HG03520 (cell line): ENCODE measurements around the gene OGFOD3.

Experiments used
- ATAC-seq: cut with Tn5 transposase; IDR thresholded peaks from one replicate; pipeline ENCODE4 v1.9.1; 2021; ENCODE audit warnings: mild to moderate bottlenecking, moderate library complexity; ENCODE audit not compliant: unreplicated experiment

The OGFOD3 gene

GRCh38 chr17:82408288-82408937, 10.0 kb downstream of the OGFOD3 start:
- no peak for ATAC-seq

DNA sequence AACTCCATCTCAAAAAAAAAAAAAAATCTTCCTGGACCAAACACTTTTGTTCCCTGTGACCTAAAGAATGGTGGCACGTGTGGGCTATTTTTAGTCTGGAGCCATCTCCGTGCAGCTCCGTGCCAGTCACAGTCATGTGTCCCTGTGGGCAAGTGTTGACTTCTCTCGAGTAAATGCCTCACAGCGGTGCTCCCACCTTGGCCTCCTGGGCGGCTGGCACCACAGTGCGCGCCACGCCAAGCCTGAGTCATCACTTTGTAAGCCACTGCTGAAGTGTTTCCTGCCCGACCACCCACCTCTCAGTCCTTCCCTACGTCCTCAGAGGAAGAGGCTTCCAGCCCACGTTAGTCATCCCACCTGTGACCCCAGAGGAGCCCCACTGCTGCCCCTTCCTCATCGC, 11.1 kb downstream of the OGFOD3 start:
- no peak for ATAC-seq

GRCh38 chr17:82406131-82406671, 12.2 kb downstream of the OGFOD3 start:
- no peak for ATAC-seq

GRCh38 chr17:82405051-82405450, 13.3 kb downstream of the OGFOD3 start:
- ATAC-seq: no peak

DNA sequence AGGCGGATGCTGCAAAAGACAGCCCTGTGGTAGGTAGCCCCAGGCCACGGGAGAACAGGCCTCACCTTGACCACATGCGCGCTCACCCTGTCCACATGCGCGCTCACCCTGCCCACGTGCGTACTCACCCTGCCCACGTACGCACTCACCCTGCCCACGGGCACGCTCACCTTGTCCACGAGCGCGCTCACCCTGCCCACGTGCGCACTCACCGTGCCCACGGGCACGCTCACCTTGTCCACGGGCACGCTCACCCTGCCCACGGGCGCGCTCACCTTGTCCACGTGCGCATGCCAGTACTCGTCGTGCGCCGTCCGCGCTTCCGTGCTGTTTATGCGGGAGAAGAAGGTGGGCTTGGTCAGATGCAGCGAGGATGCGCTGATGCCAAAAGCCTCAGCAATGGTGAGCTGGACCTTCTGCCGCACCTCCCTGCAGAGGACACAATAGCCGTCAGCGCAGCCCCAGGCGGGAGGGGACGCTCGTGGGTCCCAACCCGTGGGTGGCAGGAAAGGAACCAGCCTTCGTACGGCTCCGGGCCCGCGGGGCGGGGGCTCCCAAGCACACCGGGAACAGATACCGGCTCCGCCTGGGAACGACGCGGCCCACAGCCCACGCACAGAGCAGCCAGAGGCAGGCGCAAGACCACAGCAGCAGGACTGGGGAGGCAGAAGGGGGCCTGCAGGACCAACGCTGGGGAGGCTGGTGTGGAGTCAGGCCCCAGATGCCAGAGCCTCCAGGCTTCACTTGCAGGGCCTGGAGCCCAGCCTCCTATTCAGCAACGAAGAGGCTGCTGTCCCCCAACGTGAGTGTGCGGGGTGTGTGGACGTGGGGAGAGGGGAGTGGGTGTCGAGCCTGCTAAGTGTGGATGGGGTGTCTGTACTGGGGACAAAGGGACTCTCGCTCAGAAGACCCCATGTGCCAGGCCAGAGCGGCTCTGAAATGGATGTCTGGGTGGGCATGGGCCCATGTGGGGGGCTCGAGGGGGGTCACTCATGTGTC, 14.4 kb downstream of the OGFOD3 start:
- no peak for ATAC-seq

DNA sequence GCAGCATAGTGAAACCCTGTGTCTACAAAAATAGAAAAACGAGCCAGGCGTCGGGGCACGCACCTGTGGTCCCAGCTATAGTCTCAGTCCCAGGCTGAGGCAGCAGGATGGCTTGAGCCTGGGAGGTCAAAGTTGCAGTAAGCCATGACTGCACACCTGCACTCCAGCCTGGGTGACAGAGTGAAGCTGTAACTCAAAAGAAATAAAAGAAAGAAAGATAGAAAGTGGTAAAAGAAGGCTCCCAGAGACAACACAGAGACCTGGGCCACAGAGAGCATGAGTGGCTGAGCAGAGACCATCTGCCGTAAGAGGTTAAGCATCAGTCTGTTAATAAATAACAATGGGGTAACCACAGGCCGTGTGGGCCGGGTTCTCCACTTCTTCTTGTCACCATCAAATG, 15.5 kb downstream of the OGFOD3 start:
- ATAC-seq: no peak

DNA sequence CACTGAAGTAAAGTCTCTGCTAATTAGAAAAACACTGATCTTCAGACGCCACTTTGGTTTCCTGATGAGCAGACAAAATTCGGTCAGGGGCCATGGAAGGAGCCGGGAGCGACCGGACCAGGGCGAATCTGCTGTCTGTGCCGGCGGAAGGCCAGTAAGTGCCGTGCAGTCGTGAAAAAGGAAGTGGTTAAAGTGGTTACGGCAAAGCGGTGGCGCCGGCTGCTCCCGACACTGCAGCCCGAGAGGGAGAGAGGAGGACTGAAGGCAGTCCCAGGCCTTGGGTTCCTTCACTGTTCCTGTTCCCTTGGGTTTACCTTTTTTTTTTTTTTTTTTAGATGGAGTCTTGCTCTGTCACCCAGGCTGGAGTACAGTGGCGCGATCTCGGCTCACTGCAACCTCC, 17.6 kb downstream of the OGFOD3 start:
- no peak for ATAC-seq

DNA sequence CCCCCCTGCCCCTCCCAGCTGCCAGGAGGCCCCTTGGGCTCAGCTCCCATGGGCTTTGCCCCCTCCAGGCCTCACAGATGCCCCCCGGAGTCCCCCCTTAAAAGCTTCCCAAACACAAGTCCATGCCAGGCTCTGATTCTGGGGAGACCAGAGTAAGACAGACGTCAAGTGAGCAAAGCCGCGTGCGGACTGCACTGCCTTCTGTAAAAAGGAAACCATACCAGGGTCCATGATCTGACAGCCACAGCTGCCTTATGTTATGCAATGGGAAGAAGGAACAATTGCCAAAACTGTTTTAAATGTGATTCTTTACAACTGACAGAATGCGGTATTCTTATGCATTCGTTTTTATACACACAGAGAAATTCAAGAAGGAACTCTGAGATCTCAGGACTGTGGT, 18.2 kb downstream of the OGFOD3 start:
- ATAC-seq: no peak

- ATAC-seq: no peak
These were observed 18.7 kb downstream of the OGFOD3 start for GRCh38 chr17:82399601-82400101.

DNA sequence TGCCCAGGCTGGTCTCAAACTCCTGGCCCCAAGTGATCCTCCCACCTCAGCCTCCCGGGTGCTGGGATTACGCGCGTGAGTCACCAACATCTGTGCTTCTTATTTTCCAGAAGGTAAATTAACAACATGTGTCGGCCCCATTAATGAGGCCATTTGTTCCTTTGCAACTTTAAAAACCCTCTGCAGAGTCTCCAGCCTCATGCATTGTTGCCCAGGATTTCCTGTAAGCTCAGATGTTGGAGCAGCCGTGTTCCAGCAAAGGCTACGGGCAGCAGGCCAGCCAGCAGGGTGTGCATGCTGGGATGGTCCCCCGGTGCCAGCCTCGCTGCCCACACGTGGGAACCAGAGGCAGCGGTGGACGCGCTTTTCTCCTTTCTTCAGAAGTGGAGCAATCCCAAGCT, 19.3 kb downstream of the OGFOD3 start:
- ATAC-seq: no peak

DNA sequence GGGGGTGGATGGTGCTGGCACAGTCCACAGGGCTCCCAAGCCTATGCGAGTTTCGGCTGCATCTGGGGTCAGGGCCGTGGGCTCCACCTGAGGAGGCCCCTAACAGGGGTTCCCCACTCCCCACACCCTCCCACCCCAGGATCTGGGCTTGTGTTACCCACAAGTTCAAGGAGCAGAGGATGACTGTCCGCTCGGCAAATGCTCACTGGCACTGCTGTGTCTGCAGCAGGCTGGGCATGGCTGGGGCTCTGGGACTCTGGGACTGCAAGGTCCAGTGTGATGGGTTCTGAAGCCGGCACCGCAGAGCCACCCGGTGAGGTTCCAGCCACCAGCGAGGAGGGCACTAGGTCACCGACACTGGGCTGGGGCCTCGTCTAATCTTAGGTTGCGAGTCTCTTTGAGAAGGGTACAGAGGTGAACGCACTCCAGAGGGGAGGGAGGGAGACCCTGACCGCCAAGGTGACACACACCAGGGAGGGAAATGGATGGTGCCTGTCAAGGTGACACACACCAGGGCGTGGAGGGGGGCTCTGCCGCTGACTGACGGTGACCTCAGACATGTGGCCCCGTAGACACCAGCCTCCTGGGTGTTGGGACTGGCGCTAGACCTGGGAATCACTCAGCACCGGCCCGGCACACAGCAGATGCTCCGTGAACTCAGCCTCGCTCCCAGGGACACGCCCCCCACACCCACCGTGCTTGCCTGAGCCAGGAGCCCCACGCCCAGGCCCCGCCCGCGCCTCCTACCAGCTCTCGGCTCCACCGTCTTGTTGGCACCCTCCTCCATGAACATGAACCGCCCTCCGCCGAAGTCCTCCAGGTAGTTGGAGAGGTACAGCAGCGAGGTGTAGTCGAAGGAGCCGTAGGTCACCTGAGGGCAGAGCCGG, 20.7 kb downstream of the OGFOD3 start:
- ATAC-seq: no peak

GRCh38 chr17:82396601-82397435, 21.6 kb downstream of the OGFOD3 start:
- no peak for ATAC-seq

DNA sequence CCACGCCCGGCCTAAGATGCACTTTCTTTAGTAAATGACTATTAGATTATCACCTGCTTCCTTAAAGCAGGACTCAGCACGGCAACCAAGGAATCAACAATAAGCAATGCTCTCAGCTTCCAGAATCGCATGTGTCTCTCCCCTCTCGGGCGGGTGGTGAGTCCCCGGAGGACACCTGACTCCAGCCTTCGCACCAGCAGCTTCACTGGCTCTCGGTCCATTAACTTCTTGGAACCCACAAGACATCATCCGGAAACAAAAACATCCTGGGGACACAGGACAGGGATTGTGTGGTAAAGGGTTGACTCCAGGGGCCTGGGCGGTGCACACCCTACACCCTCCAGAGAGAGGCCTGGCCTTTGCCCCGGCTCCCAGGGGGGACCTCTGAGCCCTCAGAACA, 24.1 kb downstream of the OGFOD3 start:
- no peak for ATAC-seq

- ATAC-seq: no peak
These were observed 25.4 kb downstream of the OGFOD3 start for GRCh38 chr17:82392941-82393340.

DNA sequence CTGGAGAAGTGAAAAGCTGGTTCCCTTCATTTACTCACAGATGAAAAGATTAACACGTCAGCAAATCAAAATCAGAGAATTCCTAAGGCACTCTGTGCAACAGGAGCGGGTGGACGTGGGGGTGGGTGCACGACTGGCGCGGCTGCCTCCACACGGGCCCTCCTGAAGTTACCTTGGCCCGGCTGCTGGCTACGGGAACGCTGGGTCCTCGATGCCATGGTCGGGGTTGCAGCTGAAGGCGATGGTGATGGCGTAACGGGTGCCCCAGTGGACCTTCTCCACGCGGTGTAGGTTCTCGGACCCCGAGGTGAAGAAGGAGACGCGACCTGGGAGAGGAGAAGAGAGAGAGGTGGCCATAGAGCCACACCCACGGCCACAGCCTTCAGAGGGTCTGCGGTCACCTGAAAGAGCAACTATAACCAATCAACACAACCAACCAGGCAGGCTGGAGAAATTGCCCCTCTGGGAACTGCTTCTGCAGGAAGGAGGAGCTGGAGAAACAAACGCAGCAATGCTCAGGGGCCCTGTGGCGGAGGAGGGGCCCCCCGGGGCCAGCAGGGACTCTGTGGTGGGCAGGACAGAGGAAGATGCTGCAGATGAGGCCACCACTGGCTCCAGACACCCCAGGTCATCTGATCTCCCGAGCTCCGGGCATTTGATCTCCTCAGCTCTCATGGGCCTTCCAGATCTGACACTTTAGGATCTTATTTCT, 26.0 kb downstream of the OGFOD3 start:
- no peak for ATAC-seq

- ATAC-seq: no peak
These were observed 26.8 kb downstream of the OGFOD3 start for GRCh38 chr17:82391496-82392066.

DNA sequence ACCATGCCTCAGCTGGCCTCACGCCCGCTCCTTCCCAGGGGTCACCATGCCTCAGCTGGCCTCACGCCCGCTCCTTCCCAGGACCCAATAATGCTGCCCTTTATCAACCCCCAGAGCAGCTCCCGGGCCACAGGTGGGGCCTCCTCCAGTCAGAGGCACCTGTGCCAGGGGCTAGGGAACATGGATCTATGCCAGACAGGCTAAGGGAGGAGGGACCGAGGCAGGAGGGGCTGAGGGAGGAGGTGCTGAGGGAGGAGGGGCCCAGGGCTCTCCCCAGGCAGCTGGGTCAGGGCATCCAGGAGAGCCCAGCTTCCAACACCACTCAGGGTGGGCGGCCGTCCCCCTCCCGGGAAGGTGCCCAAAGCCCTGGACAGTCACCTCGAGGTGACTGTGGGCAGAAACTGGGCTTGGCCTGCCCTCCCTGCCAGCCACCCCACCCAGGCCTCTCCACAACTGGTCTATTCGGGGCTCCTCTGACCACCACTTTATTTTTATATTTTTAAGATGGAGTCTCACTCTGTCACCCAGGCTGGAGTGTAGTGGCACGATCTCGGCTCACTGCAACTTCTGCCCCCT, 27.4 kb downstream of the OGFOD3 start:
- no peak for ATAC-seq

- no peak for ATAC-seq
These were observed 28.1 kb downstream of the OGFOD3 start for GRCh38 chr17:82390015-82390859.
